ENCODE measurements around the gene DAPK1.

Gene DAPK1

DNA sequence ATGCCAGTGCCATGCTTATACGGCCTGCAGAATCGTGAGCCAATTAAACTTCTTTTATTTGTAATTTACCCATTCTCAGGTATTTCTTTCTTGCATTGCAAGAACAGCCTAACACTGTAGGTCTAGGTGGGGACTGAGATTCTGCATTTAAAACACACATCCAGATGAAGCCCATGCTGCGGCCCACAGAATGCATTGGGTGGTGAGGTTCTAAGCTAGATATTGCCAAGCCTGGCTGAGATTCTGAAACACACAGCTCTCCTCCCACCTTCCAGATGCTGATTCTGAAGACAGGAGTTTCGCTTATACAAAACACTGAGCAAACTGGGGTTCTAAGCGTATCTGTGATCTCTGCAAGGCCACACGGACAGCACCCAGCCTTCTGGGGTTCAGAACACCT, 75.1 kb downstream of the DAPK1 start:
- no peak for DNase-seq

GRCh38 chr9:87573841-87574342, 76.2 kb downstream of the DAPK1 start:
- DNase-seq, result no peak

DNA sequence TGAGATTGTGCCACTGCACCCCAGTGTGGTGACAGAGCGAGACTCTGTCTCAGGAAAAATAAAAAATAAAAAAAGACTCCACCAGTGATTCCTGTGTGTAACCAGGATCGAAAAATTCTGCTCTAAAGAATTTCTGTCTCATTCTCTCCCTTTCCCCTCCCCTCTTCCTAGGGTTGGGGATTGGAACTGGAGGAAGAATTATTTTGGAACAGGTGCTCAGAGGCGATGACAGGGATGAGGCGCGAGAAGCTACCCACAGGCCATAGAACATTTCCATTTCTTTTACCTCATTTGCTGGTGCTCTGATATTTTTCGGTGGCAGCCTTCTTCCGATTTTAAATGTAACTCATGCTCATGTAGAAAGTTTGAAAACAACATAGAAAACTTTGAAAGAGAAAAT, 80.1 kb downstream of the DAPK1 start:
- DNase-seq, result no peak

DNA sequence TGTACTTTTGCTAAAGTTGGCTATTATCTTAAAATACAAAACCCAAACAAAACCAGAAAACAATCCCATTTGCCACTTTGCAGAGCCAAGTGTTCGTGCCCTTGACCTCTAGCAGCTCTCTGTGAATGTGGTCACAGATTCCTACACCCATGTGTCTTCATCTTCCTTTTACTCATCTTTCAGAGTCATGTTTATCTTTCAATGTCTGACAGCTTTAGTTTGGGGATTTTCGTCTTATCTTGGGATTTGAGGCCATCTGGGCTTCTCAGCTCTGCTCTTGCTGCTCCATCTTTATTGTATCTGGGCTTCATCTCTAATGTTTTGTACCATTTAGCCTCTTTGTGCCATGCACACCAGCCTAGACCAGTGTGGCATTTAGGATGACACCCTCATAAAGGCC, 81.0 kb downstream of the DAPK1 start:
- no peak for DNase-seq

GRCh38 chr9:87579781-87580541, 82.3 kb downstream of the DAPK1 start:
- DNase-seq, result no peak

DNA sequence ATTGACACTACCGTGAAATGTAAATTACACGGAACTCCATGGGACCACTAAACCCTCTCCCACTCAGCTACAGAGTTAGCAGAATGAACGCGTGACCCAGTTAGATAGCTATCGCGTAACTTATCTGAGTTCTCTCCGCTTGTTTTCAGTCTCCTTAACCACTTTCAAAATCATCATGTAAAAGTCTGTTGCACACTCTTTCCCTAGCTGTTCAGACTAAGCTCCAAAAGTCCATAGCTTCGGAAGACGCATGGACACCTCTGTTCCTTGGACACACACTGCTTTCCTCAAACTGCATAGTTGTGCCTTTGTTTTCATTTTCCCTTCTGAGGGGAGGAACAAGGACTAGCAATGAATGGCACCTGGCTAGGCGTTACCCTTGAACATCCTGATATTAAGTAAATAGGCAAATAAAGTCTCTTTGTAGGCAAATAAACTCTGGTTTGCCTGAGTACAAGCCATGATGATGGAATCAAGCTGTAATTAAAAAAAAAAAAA, 83.3 kb downstream of the DAPK1 start:
- DNase-seq, result peak; percentile 31

DNA sequence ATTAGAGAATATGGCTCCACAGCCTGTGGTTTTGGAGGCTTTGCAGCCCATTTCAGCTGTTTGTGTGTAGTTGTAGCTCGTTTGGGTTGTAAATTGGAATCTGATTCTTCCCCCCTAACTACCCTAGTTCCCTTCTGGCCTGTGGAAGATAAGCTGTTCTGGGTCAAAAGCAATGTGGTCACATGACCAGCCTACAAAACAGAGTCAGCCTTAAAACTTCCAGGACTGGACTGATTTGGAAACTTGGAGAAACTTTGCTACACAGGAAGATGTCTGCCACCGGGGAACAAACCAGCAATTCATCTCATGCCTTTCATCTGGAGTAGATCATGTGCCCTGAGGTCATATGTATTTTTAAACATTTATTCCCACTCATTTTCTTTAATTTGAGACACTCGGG, 83.8 kb downstream of the DAPK1 start:
- no peak for DNase-seq

GRCh38 chr9:87581949-87582637, 84.4 kb downstream of the DAPK1 start:
- DNase-seq, result no peak

DNA sequence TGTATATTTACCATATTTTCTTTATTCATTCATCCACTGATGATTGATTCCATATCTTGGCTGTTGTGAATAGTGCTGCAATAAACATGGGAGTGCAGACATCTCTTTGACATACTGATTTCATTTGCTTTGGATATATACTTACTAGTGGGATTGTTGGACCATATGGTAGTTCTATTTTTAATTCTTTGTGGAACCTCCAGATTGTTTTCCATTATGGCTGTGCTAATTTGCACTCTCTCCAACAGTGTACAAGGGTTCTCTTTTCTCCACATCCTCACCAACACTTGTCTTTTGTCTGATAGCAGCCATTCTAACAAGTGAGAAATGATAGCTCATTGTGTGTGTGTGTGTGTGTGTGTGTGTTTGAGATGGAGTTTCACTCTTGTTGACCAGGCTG, 86.7 kb downstream of the DAPK1 start:
- DNase-seq, result no peak

DNA sequence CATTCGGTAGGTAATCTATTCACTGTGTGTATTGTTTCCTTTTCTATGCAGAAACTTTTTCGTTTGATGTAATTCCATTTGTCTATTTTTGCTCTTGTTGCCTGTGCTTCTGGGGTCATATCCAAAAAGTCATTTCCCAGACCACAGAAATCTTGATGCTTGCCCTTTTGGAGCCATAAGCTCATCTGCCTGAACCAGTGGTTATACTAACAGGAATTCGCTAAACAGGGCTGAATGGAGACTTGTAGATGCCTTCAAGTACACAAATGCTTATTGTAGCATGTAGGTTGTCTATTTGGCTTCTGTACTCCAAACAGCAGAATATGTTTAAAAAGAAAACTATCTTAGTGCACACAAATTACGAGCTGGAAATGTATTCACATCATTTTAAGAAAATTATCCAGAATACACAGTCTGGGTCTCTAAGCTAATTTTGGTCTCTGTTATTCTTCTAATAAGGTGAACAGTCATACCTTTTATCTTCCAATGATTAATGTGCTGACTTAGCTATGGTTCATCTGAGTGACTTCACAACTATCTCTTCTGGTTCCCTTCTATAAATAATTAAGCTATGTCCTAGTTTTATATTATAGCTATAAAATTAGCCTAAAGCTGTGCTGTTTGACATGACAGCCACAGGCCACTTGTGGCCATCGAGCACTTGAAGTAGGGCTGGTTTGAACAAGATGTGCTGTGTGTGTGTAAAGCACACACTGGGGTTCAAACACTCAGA, 87.6 kb downstream of the DAPK1 start:
- no peak for DNase-seq

- DNase-seq, result no peak
Observed at GRCh38 chr9:87586731-87587355, 89.2 kb downstream of the DAPK1 start.

DNA sequence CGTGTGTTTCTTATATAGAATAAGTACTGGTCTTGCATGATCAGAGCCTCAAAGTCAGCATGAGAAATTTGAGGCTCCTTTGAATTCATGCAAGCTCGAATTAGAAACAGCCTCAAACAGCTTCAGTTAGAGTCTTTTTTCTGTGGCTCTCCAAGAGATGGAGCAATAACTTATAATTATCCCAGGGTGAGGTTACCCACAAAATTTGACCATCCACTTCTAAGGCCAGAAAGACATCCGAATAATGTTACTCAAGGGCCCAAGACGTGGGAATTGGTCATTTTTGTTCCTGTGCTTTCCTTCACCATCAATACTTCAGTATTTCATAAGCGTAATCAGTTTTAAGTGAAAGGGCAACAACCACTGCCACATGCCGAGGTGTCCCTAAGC, 89.7 kb downstream of the DAPK1 start:
- DNase-seq, result no peak

- DNase-seq, result no peak
Observed at GRCh38 chr9:87587864-87588263, 90.2 kb downstream of the DAPK1 start.

DNA sequence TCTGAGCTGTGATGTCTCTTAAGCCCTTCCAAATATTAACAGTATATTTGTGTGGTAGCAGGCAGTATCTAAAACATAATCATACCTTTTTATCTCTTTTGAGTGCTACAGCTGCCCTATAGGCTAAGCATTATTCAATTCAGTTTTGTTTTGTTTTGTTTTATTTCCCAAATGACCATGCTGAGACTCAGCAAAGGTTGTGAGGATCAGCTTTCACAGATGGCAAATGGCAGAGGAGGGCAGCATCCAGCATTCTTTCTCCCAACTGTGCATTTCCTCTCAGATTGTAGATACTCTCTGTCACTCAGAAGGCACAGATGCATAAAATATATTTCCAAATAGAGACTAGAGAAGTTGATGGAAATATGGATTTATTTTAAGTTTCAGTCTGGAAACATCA, 90.7 kb downstream of the DAPK1 start:
- DNase-seq, result peak; percentile 23

DNA sequence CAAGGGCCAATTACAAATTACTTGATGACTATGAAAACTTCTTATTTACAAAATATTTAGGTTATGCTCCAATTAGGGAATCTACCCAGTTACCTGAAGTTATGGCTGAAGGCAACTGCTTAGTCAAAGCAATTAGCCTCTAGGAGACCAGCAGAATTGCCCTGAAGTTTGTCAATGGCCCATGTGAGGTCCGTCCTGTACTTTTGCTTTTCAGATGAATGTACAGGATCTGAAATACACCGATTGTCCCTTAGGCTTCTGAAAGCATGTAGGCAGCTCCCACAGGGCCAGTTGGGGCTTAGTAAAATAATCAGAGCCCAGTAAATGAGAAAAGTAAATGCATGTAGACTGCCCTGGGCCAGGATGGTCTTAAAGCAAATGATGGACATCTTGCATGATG, 93.3 kb downstream of the DAPK1 start:
- no peak for DNase-seq

GRCh38 chr9:87592554-87593358, 95.1 kb downstream of the DAPK1 start:
- DNase-seq, result no peak

GRCh38 chr9:87593359-87593980, 95.8 kb downstream of the DAPK1 start:
- no peak for DNase-seq

DNA sequence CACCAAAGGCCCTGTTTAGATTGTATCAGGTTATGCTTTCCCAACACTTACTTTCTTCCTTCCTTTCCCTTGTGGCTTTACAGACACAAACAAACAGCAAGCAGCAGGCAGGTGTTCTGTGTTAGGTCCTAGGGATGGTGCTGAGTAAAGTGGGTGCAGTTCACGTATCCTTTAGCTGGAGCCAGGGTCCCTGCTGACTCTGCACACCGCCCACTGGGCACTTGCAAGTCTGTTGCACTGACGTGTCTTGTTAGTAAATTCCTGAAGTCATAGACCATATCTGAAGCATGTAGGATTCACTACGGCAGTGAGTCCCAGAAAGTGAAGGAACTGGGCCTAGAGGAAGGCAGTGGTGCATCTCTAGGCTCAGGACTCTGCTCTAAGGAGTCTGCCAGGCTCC, 96.5 kb downstream of the DAPK1 start:
- no peak for DNase-seq

DNA sequence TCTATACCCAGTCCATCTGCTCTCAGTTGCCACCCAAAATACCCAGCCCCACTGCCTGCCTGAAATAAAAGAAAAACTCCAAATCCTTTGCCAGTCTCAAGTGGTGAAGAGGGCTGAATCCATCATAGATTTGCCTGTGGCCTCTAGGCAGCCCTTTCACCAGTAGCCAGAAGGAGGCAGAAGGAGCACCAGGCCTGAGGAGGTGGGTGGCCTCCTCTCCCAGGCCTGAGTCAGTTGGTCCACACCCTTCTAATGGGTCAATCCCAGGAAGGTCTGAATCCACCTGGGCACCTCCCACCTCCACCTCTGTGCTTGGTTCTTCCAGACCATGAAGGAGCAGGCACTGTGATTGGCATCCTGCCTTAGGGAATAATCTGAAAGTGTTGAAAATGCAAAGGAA, 97.0 kb downstream of the DAPK1 start:
- no peak for DNase-seq

- no peak for DNase-seq
Observed at GRCh38 chr9:87595610-87596009, 97.9 kb downstream of the DAPK1 start.

DNA sequence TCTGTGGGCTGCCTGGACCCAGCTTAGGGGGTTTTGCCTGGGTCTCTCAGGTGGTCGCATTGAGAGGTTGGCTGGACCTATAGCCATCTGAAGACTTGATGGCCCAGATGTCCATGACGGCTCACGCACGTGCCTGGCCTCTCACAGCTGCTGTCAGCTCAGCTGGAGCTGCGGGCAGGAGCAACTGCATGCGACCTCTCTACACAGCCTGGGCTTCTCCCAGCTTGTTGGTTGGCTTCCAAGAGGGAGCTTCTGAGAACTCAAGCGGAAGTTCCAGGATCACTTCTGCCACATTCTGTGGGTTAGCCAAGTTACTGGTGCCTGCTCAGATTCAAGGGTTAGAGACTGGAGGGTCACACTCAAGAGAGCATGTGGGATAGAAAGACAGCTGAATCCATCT, 99.2 kb downstream of the DAPK1 start:
- DNase-seq, result no peak
